Uterus (tissue), 2 donors: ENCODE data around the gene TBXAS1.

Experiments
- CTCF ChIP-seq, 4 experiments: fragments of 200-600 bp in 2 of 4; fragments of 450-650 bp in 2 of 4; sonication (generic) in 2 of 4; IDR thresholded peaks; one replicate each; pipeline ENCODE4 v1.5.1; 2016 to 2019; ENCODE audit warnings: antibody characterized with exemption in 4 of 4, mild to moderate bottlenecking in 2 of 4, moderate library complexity in 1 of 4
- POLR2A ChIP-seq, 2 donors: fragments of 450-650 bp; IDR thresholded peaks; one replicate each; pipeline ENCODE4 v1.6.1; 2016; ENCODE audit warnings: antibody characterized with exemption in 2 of 2, mild to moderate bottlenecking in 1 of 2, moderate library complexity in 1 of 2

GRCh38 chr7:139994356-139994755 lies 165.3 kb downstream of the TBXAS1 start:
- no peak for TF ChIP-seq CTCF (IDR thresholded peaks at IDR 0.05)
- no peak for TF ChIP-seq POLR2A (IDR thresholded peaks at IDR 0.05)
